ENCODE results near the gene CCDC187.
"Not testable (repeated sequence)": the region's sequence is repeated elsewhere in the genome, so short reads cannot be mapped to it uniquely, and the experiment has no call there.

The CCDC187 gene

GRCh38 chr9:136239983-136240330 is 63.9 kb downstream of the CCDC187 start:
- Mint-ChIP-seq H3K4me3 (no peak overlapping the region), H3K4me1 (ENCODE audit: low read depth) (peaks cover 67% of the 10 kb centered on the region), H3K36me3 (ENCODE audit: low read depth) (peaks cover 22% of the 10 kb centered on the region), H3K27ac (peak overlapping the region; percentile 78), H3K27me3 (peaks cover 1% of the 10 kb centered on the region), H3K9me3 (no peaks in the 10 kb centered on the region)
- intact Hi-C loops (cut with micrococcal nuclease), result no loop called here

GRCh38 chr9:136239135-136239982 is 64.5 kb downstream of the CCDC187 start:
- Mint-ChIP-seq H3K4me1 (ENCODE audit: low read depth) (peaks cover 67% of the 10 kb centered on the region), H3K36me3 (ENCODE audit: low read depth) (peaks cover 27% of the 10 kb centered on the region), H3K27ac (peak overlapping the region; percentile 78), H3K4me3 (no peak overlapping the region), H3K9me3 (no peaks in the 10 kb centered on the region), H3K27me3 (peaks cover 1% of the 10 kb centered on the region)
- intact Hi-C loops (cut with micrococcal nuclease), result no loop called here

- peaks cover 27% of the 10 kb centered on the region for H3K36me3 Mint-ChIP-seq (ENCODE audit: low read depth)
- intact Hi-C loops (cut with micrococcal nuclease), result no loop called here
- peaks cover 3% of the 10 kb centered on the region for H3K27me3 Mint-ChIP-seq
- no peaks in the 10 kb centered on the region for H3K9me3 Mint-ChIP-seq
- H3K4me1 Mint-ChIP-seq (ENCODE audit: low read depth), result peaks cover 67% of the 10 kb centered on the region
- no peak overlapping the region for H3K4me3 Mint-ChIP-seq
- H3K27ac Mint-ChIP-seq, result peak overlapping the region; percentile 78
These were observed 65.6 kb downstream of the CCDC187 start for GRCh38 chr9:136238342-136238732.

GRCh38 chr9:136237486-136238341 is 66.2 kb downstream of the CCDC187 start:
- Mint-ChIP-seq H3K27me3 (peaks cover 5% of the 10 kb centered on the region), H3K9me3 (no peaks in the 10 kb centered on the region), H3K4me3 (no peak overlapping the region), H3K36me3 (ENCODE audit: low read depth) (peaks cover 27% of the 10 kb centered on the region), H3K4me1 (ENCODE audit: low read depth) (peaks cover 67% of the 10 kb centered on the region), H3K27ac (peak overlapping the region; percentile 78)
- intact Hi-C loops (cut with micrococcal nuclease), result no loop called here

- H3K27ac Mint-ChIP-seq; H3K27me3 Mint-ChIP-seq; H3K9me3 Mint-ChIP-seq; H3K4me3 Mint-ChIP-seq; intact Hi-C loops (cut with micrococcal nuclease): not testable (repeated sequence)
- H3K36me3 Mint-ChIP-seq (ENCODE audit: low read depth), result peaks cover 27% of the 10 kb centered on the region
- peaks cover 75% of the 10 kb centered on the region for H3K4me1 Mint-ChIP-seq (ENCODE audit: low read depth)
These were observed 67.2 kb downstream of the CCDC187 start for GRCh38 chr9:136236471-136237410.

GRCh38 chr9:136235709-136236455 is 68.0 kb downstream of the CCDC187 start:
- Mint-ChIP-seq H3K27ac (no peak overlapping the region), H3K4me3 (no peak overlapping the region), H3K36me3 (ENCODE audit: low read depth) (peaks cover 27% of the 10 kb centered on the region), H3K27me3 (peaks cover 5% of the 10 kb centered on the region), H3K4me1 (ENCODE audit: low read depth) (peaks cover 70% of the 10 kb centered on the region), H3K9me3 (no peaks in the 10 kb centered on the region)
- intact Hi-C loops (cut with micrococcal nuclease), result no loop called here

- no peaks in the 10 kb centered on the region for H3K9me3 Mint-ChIP-seq
- peaks cover 5% of the 10 kb centered on the region for H3K27me3 Mint-ChIP-seq
- peaks cover 27% of the 10 kb centered on the region for H3K36me3 Mint-ChIP-seq (ENCODE audit: low read depth)
- no peak overlapping the region for H3K4me3 Mint-ChIP-seq
- intact Hi-C loops (cut with micrococcal nuclease), result no loop called here
- peaks cover 63% of the 10 kb centered on the region for H3K4me1 Mint-ChIP-seq (ENCODE audit: low read depth)
- no peak overlapping the region for H3K27ac Mint-ChIP-seq
These were observed 68.7 kb downstream of the CCDC187 start for GRCh38 chr9:136235171-136235570.

- Mint-ChIP-seq H3K27me3 (peaks cover 5% of the 10 kb centered on the region), H3K4me1 (ENCODE audit: low read depth) (peaks cover 57% of the 10 kb centered on the region), H3K27ac (no peak overlapping the region), H3K4me3 (no peak overlapping the region), H3K9me3 (no peaks in the 10 kb centered on the region), H3K36me3 (ENCODE audit: low read depth) (peaks cover 27% of the 10 kb centered on the region)
- intact Hi-C loops (cut with micrococcal nuclease), result no loop called here
These were observed 69.3 kb downstream of the CCDC187 start for GRCh38 chr9:136234597-136234996.

- no peak overlapping the region for H3K27ac Mint-ChIP-seq
- no peak overlapping the region for H3K4me3 Mint-ChIP-seq
- intact Hi-C loops (cut with micrococcal nuclease), result no loop called here
- H3K36me3 Mint-ChIP-seq (ENCODE audit: low read depth), result peaks cover 27% of the 10 kb centered on the region
- no peaks in the 10 kb centered on the region for H3K9me3 Mint-ChIP-seq
- H3K27me3 Mint-ChIP-seq, result peaks cover 3% of the 10 kb centered on the region
- peaks cover 50% of the 10 kb centered on the region for H3K4me1 Mint-ChIP-seq (ENCODE audit: low read depth)
These were observed 70.0 kb downstream of the CCDC187 start for GRCh38 chr9:136233868-136234267.

- peaks cover 48% of the 10 kb centered on the region for H3K4me1 Mint-ChIP-seq (ENCODE audit: low read depth)
These were observed 70.5 kb downstream of the CCDC187 start for GRCh38 chr9:136233411-136233810.

GRCh38 chr9:136232969-136233368 is 70.9 kb downstream of the CCDC187 start:
- intact Hi-C loops (cut with micrococcal nuclease), result loop anchor here (1.0 kb wide), 1 partner anchor 12 kb away; the partner anchor contains the start of gene QSOX2
- Mint-ChIP-seq H3K36me3 (ENCODE audit: low read depth) (peaks cover 27% of the 10 kb centered on the region), H3K4me1 (ENCODE audit: low read depth) (peaks cover 48% of the 10 kb centered on the region), H3K4me3 (no peak overlapping the region), H3K27ac (peak overlapping the region; percentile 38), H3K9me3 (no peaks in the 10 kb centered on the region), H3K27me3 (peaks cover 3% of the 10 kb centered on the region)

More at GRCh38 chr9:136233411-136233810, 70.5 kb downstream of the CCDC187 start:
- peak overlapping the region; percentile 38 for H3K27ac Mint-ChIP-seq
- H3K36me3 Mint-ChIP-seq (ENCODE audit: low read depth), result peaks cover 27% of the 10 kb centered on the region
- H3K27me3 Mint-ChIP-seq, result peaks cover 3% of the 10 kb centered on the region
- H3K4me3 Mint-ChIP-seq, result no peak overlapping the region
- H3K9me3 Mint-ChIP-seq, result no peaks in the 10 kb centered on the region
- intact Hi-C loops (cut with micrococcal nuclease), result no loop called here

- H3K4me1 Mint-ChIP-seq (ENCODE audit: low read depth), result peaks cover 47% of the 10 kb centered on the region
These were observed 72.2 kb downstream of the CCDC187 start for GRCh38 chr9:136231478-136232297.

More at GRCh38 chr9:136231478-136232297, 72.2 kb downstream of the CCDC187 start:
- H3K27me3 Mint-ChIP-seq, result peaks cover 3% of the 10 kb centered on the region
- peaks cover 21% of the 10 kb centered on the region for H3K36me3 Mint-ChIP-seq (ENCODE audit: low read depth)
- H3K9me3 Mint-ChIP-seq, result no peaks in the 10 kb centered on the region
- peak overlapping the region; percentile 61 for H3K4me3 Mint-ChIP-seq
- intact Hi-C loops (cut with micrococcal nuclease), result loop anchor here (1.0 kb wide), 1 partner anchor 14 kb away; the partner anchor contains the start of gene QSOX2
- H3K27ac Mint-ChIP-seq, result peak overlapping the region; percentile 75

All from dendritic cell treated with granulocyte-macrophage colony-stimulating factor and Interleukin-4, amounts not matched to agents 40 ng/mL and 50 ng/mL, for 4 days (primary cell).